Liver (tissue), 3 donors: ENCODE data around the gene PNLIPRP3.

Experiments
- CTCF ChIP-seq: fragments of 150-350 bp; IDR thresholded peaks from 2 replicates; pipeline ENCODE4 v1.5.1; 2017; ENCODE audit warnings: improper control_type of control experiment, low read depth, low read length; ENCODE audit not compliant: missing input control
- EGR1 ChIP-seq, 2 donors: IDR thresholded peaks; 2 replicates each; pipeline ENCODE4 v1.6.1; 2016 to 2018; ENCODE audit warnings: antibody characterized with exemption in 2 of 2, low read depth in 2 of 2
- FOXA1 ChIP-seq: IDR thresholded peaks from 2 replicates; pipeline ENCODE4 v1.6.1; 2016; ENCODE audit warnings: antibody characterized with exemption
- GABPA ChIP-seq, 2 donors: IDR thresholded peaks in 1 of 2; conservative IDR thresholded peaks in 1 of 2; 2 replicates each; pipeline ENCODE4 v1.6.1; 2016; ENCODE audit warnings: antibody characterized with exemption in 2 of 2, mild to moderate bottlenecking in 1 of 2, moderate library complexity in 1 of 2
- HNF4A ChIP-seq, 2 donors: conservative IDR thresholded peaks; 2 replicates each; pipeline ENCODE4 v1.6.1; 2016; ENCODE audit warnings: antibody characterized with exemption in 2 of 2, mild to moderate bottlenecking in 2 of 2
- JUND ChIP-seq, 2 donors: IDR thresholded peaks; 2 replicates each; pipeline ENCODE4 v1.6.1; 2016; ENCODE audit warnings: antibody characterized with exemption in 2 of 2
- MAX ChIP-seq: IDR thresholded peaks from 2 replicates; pipeline ENCODE4 v1.6.1; 2016; ENCODE audit warnings: antibody characterized with exemption
- RAD21 ChIP-seq, 2 donors: IDR thresholded peaks; 2 replicates each; pipeline ENCODE4 v1.6.1; 2016; ENCODE audit warnings: antibody characterized with exemption in 2 of 2, mild to moderate bottlenecking in 2 of 2
- TAF1 ChIP-seq: conservative IDR thresholded peaks from 2 replicates; pipeline ENCODE4 v1.6.1; 2016; ENCODE audit warnings: antibody characterized with exemption, mild to moderate bottlenecking
- YY1 ChIP-seq: IDR thresholded peaks from 2 replicates; pipeline ENCODE4 v1.6.1; 2016; ENCODE audit warnings: antibody characterized with exemption, mild to moderate bottlenecking
- TF ChIP-seq, protein P1 (sequence below): IDR thresholded peaks from 2 replicates; pipeline ENCODE4 v1.6.1; 2016; ENCODE audit warnings: antibody characterized with exemption
- TF ChIP-seq, protein P2 (sequence below): IDR thresholded peaks from 2 replicates; pipeline ENCODE4 v1.6.1; 2016; ENCODE audit warnings: antibody characterized with exemption, mild to moderate bottlenecking
- TF ChIP-seq, protein P3 (sequence below): IDR thresholded peaks from 2 replicates; pipeline ENCODE4 v1.6.1; 2016; ENCODE audit warnings: antibody characterized with exemption
- donor health status: healthy.
- donor health status: healthy.

DNA sequence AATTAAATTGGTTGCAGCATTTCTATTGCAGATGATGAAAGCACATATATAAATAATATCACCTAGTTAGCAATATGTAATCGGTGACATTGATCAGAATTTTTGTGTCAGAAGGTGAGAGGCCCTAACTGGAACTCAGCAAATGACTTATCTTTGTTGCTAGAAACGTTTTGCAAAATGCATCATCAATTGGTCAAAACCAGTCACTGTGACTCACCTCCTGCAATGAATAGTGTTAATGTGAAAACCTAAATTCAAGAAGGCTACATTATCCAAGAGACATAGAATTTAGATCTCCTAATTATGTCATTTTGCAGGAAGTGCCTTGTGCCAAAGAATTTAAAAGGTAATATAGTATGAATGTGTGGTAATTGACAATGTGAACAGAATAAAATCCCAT lies 9.8 kb upstream of the PNLIPRP3 start:
- TF ChIP-seq, protein P1, sequence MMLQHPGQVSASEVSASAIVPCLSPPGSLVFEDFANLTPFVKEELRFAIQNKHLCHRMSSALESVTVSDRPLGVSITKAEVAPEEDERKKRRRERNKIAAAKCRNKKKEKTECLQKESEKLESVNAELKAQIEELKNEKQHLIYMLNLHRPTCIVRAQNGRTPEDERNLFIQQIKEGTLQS = no peak
- TF ChIP-seq CTCF (no peak), GABPA (IDR thresholded peaks at IDR 0.05 in 1 of 2, conservative IDR thresholded peaks at IDR 0.05 in 1 of 2) (no peak), RAD21 (IDR thresholded peaks at IDR 0.05) (no peak), HNF4A (conservative IDR thresholded peaks at IDR 0.05) (no peak), EGR1 (IDR thresholded peaks at IDR 0.05; ENCODE audit: low read depth in 2 of 2) (no peak), TAF1 (no peak), FOXA1 (no peak), JUND (IDR thresholded peaks at IDR 0.05) (no peak), MAX (no peak), YY1 (no peak)
- TF ChIP-seq, protein P2, sequence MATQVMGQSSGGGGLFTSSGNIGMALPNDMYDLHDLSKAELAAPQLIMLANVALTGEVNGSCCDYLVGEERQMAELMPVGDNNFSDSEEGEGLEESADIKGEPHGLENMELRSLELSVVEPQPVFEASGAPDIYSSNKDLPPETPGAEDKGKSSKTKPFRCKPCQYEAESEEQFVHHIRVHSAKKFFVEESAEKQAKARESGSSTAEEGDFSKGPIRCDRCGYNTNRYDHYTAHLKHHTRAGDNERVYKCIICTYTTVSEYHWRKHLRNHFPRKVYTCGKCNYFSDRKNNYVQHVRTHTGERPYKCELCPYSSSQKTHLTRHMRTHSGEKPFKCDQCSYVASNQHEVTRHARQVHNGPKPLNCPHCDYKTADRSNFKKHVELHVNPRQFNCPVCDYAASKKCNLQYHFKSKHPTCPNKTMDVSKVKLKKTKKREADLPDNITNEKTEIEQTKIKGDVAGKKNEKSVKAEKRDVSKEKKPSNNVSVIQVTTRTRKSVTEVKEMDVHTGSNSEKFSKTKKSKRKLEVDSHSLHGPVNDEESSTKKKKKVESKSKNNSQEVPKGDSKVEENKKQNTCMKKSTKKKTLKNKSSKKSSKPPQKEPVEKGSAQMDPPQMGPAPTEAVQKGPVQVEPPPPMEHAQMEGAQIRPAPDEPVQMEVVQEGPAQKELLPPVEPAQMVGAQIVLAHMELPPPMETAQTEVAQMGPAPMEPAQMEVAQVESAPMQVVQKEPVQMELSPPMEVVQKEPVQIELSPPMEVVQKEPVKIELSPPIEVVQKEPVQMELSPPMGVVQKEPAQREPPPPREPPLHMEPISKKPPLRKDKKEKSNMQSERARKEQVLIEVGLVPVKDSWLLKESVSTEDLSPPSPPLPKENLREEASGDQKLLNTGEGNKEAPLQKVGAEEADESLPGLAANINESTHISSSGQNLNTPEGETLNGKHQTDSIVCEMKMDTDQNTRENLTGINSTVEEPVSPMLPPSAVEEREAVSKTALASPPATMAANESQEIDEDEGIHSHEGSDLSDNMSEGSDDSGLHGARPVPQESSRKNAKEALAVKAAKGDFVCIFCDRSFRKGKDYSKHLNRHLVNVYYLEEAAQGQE = no peak
- TF ChIP-seq, protein P3, sequence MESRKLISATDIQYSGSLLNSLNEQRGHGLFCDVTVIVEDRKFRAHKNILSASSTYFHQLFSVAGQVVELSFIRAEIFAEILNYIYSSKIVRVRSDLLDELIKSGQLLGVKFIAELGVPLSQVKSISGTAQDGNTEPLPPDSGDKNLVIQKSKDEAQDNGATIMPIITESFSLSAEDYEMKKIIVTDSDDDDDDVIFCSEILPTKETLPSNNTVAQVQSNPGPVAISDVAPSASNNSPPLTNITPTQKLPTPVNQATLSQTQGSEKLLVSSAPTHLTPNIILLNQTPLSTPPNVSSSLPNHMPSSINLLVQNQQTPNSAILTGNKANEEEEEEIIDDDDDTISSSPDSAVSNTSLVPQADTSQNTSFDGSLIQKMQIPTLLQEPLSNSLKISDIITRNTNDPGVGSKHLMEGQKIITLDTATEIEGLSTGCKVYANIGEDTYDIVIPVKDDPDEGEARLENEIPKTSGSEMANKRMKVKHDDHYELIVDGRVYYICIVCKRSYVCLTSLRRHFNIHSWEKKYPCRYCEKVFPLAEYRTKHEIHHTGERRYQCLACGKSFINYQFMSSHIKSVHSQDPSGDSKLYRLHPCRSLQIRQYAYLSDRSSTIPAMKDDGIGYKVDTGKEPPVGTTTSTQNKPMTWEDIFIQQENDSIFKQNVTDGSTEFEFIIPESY = no peak
